Heart left ventricle (tissue), 16 donors: Measurements from ENCODE around the gene SESN1. TPM values are rescaled to one million over a fixed set of nuclear protein-coding genes. Genes with fewer than 3 reads are reported as not detected.

Source experiments
- ATAC-seq, 4 donors: fragments of 200-7000 bp; cut with Tn5 transposase; one replicate each; pipeline ENCODE4 v1.9.1; 2020 to 2022; ENCODE audit warnings: moderate library complexity in 4 of 4, mild to moderate bottlenecking in 3 of 4, moderate number of reproducible peaks in 1 of 4
- DNase-seq, 5 donors: peaks; one replicate each; pipeline ENCODE4 v3.0.0-alpha.2; 2020
- H3K27ac ChIP-seq, 12 donors: fragments of 200-600 bp; sonication (generic) in 4 of 12; one replicate each; pipeline versions ENCODE4 v1.5.0 to v1.8.0; 2016 to 2022; ENCODE audit warnings: mild to moderate bottlenecking in 2 of 12
- H3K27me3 ChIP-seq, 9 donors: fragments of 200-600 bp; sonication (generic) in 2 of 9; one replicate each; pipeline versions ENCODE4 v1.5.1 to v1.8.0; 2016 to 2022; ENCODE audit warnings: mild to moderate bottlenecking in 3 of 9
- H3K36me3 ChIP-seq, 9 donors: fragments of 200-600 bp; sonication (generic) in 2 of 9; one replicate each; pipeline versions ENCODE4 v1.5.0 to v1.8.0; 2018 to 2022; ENCODE audit warnings: mild to moderate bottlenecking in 2 of 9
- H3K4me1 ChIP-seq, 12 donors: fragments of 200-600 bp; sonication (generic) in 4 of 12; one replicate each; pipeline versions ENCODE4 v1.5.0 to v1.8.0; 2016 to 2022; ENCODE audit warnings: mild to moderate bottlenecking in 3 of 12
- H3K4me3 ChIP-seq, 12 donors: fragments of 200-600 bp; sonication (generic) in 4 of 12; one replicate each; pipeline versions ENCODE4 v1.5.0 to v1.8.0; 2017 to 2022; ENCODE audit warnings: mild to moderate bottlenecking in 9 of 12, moderate library complexity in 4 of 12
- H3K9me3 ChIP-seq, 12 donors: fragments of 200-600 bp; sonication (generic) in 4 of 12; one replicate each; pipeline versions ENCODE4 v1.5.0 to v1.8.0; 2016 to 2022; ENCODE audit warnings: mild to moderate bottlenecking in 1 of 12
- POLR2A ChIP-seq, 2 donors: fragments of 450-650 bp; IDR thresholded peaks; one replicate each; pipeline ENCODE4 v1.6.1; 2017; ENCODE audit warnings: antibody characterized with exemption in 2 of 2, mild to moderate bottlenecking in 2 of 2, moderate library complexity in 2 of 2
- WGBS, 4 donors: extraction: QIAGEN DNeasy Blood & Tissue Kit in 2 of 4; methylation state at CpG; one replicate each; pipeline versions ENCODE4 v1.1.5 to v1.1.7; 2013 to 2018; 5-methylcytosine and 5-hydroxymethylcytosine counted together
- intact Hi-C, 10 donors: fragments of 100-400 bp; cut with DNase I; formaldehyde crosslinking; loops; one replicate each; pipeline versions ENCODE4 v1.11.1 to v1.14.2; 2022
- polyA plus RNA-seq, 2 donors: library from polyadenylated mRNA; stranded (reverse); fragments of 200-250 nt; gene quantifications; one replicate each; pipeline ENCODE4 v1.2.3, GENCODE V29; 2013
- total RNA-seq, 9 donors: library from RNA; depleted of rRNA in 2 of 9; stranded (reverse); fragments of >200 nt in 2 of 9; fragmentation: NEBNext Ultra II Directional in 3 of 9; extraction: Animal tissue kit (Norgen Biotek cat#: 25700) in 3 of 9; gene quantifications; one replicate each; pipeline versions ENCODE4 v1.1.0 to v1.2.4, GENCODE V29; 2016 to 2023
- TF ChIP-seq, protein P1 (sequence below), 12 donors: fragments of 200-600 bp; sonication (generic) in 4 of 12; IDR thresholded peaks; one replicate each; pipeline versions ENCODE4 v1.5.0 to v1.8.0; 2018 to 2022; ENCODE audit warnings: antibody characterized with exemption in 12 of 12, mild to moderate bottlenecking in 5 of 12
- donor health status: ischemic (EF 13 %, LVEDD 7.1; RV severe dilation, severe dysfunction).
- donor health status: healthy with polysubstance abuse.
- donor health status: DM: no; HTN: yes; CAD: no.
- donor health status: DM: no; HTN: no; CAD: no.
- donor health status: ischemic (EF 25% LVEDD 6.9; RV normal size, moderate dysfunction).
- donor health status: ischemic (EF 25% LVEDD 5.7; RV mildly dilated, moderate dysfunction).
- donor health status: healthy.
- donor health status: DM: yes; HTN: yes; CAD: no.
- donor health status: ischemic (EF 35%, LVEDD 5.7; RV mildly dilated, moderate dysfunction).
- donor health status: nonischemic (EF 11% LVEDD 7.7; RV severe dilation, severe dysfunction).
- donor health status: DM: yes; HTN: yes; CAD: no.
- donor health status: PGD.
- donor health status: ischemic (EF 29% LVEDD 5.4; RV normal size, mild dysfunction).
- donor health status: nonischemic (EF 23%, LVEDD 6.1; RV moderate dilation, normal function).

The SESN1 gene
- total and polyA plus RNA-seq, 11 donors, result 22.5 to 63.2 (median 34.6) TPM

DNA sequence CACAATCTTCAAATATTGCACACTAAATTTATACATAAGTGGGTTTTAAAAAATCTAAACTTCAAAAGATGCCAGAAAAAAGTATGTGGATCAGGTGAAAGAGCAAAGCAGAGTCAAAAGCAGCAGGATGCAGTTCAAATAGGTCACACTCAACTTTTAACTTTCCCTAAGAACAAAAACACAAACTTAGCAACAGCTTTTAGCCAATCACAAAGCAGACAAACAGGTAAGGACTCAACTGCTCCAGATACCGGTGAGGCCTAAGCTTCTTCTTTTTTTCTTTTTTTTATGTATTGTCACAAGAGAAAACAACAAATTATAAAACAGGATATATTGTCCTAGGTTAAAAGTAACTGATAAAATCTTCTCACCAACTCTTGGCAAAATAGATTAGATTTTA, 74.7 kb downstream of the SESN1 start:
- ATAC-seq (no peak), DNase-seq (no peak)
- WGBS, 4 donors, result 26 to 44% (median 34%) methylated on average over 1 of the region's 1 CpG
- Histone ChIP-seq H3K36me3 (no peaks in the 10 kb centered on the region), H3K27me3 (no peaks in the 10 kb centered on the region), H3K27ac (no peak overlapping the region), H3K4me3 (no peak overlapping the region), H3K4me1 (peaks cover 0 to 64% (median 20%) of the 10 kb centered on the region in 12 donors), H3K9me3 (no peaks in the 10 kb centered on the region)
- intact Hi-C loops, result loop anchor here in 1 of 10 donors (5.0 kb wide), 1 partner anchor 37 kb away; no protein-coding TSS in a partner anchor
- TF ChIP-seq POLR2A (IDR thresholded peaks at IDR 0.05), result no peak
- TF ChIP-seq, protein P1, sequence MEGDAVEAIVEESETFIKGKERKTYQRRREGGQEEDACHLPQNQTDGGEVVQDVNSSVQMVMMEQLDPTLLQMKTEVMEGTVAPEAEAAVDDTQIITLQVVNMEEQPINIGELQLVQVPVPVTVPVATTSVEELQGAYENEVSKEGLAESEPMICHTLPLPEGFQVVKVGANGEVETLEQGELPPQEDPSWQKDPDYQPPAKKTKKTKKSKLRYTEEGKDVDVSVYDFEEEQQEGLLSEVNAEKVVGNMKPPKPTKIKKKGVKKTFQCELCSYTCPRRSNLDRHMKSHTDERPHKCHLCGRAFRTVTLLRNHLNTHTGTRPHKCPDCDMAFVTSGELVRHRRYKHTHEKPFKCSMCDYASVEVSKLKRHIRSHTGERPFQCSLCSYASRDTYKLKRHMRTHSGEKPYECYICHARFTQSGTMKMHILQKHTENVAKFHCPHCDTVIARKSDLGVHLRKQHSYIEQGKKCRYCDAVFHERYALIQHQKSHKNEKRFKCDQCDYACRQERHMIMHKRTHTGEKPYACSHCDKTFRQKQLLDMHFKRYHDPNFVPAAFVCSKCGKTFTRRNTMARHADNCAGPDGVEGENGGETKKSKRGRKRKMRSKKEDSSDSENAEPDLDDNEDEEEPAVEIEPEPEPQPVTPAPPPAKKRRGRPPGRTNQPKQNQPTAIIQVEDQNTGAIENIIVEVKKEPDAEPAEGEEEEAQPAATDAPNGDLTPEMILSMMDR (IDR thresholded peaks at IDR 0.05), result no peak

DNA sequence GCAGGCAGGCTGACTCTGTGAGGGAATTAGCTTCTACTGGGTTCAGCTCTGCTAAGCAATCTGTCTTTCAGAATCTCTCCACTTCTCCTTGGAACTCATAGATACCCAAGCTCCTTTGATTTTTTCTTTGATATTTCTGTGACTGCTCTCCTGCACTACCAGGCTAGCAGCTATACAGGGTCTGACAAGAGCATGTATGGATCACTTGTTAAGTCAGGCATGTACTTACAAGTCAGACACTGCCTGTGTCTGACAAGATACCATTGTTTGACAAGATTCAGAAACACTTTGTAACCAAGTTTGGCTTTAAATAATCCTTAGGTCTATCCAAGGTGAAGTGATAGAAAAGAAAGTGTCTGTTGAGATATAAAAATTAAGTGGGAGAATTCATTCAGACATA, 79.5 kb downstream of the SESN1 start:
- H3K4me3 ChIP-seq, result no peak overlapping the region
- H3K27me3 ChIP-seq, result no peaks in the 10 kb centered on the region
- TF ChIP-seq POLR2A (IDR thresholded peaks at IDR 0.05), result no peak
- TF ChIP-seq, protein P1 (IDR thresholded peaks at IDR 0.05), result no peak
- peak overlapping the region in 6 of 12 donors; percentile 13 to 82 (median 26) for H3K27ac ChIP-seq
- DNase-seq (no peak), ATAC-seq (no peak)
- intact Hi-C loops, result loop anchor here in 1 of 10 donors (5.0 kb wide), 1 partner anchor 42 kb away; no protein-coding TSS in a partner anchor
- no peaks in the 10 kb centered on the region for H3K36me3 ChIP-seq
- H3K4me1 ChIP-seq, result peaks cover 0 to 68% (median 32%) of the 10 kb centered on the region in 12 donors
- H3K9me3 ChIP-seq, result no peaks in the 10 kb centered on the region

DNA sequence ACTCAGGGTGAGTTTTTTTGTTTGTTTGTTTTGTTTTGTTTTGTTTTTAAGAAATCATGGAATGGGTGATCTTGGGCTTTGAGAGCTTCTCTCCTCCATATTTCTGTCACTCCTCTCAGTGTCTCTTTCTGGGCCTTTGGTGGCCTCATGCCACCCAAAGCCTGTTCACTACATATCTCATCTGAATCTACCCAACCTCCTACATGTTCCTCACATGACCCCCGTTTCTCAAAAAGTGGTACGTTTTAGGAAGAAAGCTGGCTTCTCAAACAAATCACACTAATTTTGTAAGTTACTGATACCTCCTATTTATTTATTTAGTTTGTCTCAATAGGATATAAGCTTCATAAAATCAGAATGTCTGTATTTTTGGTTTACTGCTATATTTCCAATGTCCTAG, 80.0 kb downstream of the SESN1 start:
- Histone ChIP-seq H3K4me3 (no peak overlapping the region), H3K4me1 (peaks cover 0 to 65% (median 28%) of the 10 kb centered on the region in 12 donors), H3K27ac (peak overlapping the region in 8 of 12 donors; percentile 2 to 82 (median 20)), H3K27me3 (no peaks in the 10 kb centered on the region), H3K9me3 (no peaks in the 10 kb centered on the region), H3K36me3 (no peaks in the 10 kb centered on the region)
- WGBS, 4 donors, result 75 to 84% (median 81%) methylated on average over 2 of the region's 2 CpGs
- ATAC-seq (no peak), DNase-seq (no peak)
- no peak for TF ChIP-seq POLR2A (IDR thresholded peaks at IDR 0.05)
- TF ChIP-seq, protein P1 (IDR thresholded peaks at IDR 0.05), result no peak
- intact Hi-C loops, result loop anchor here in 1 of 10 donors (5.0 kb wide), 1 partner anchor 43 kb away; no protein-coding TSS in a partner anchor

DNA sequence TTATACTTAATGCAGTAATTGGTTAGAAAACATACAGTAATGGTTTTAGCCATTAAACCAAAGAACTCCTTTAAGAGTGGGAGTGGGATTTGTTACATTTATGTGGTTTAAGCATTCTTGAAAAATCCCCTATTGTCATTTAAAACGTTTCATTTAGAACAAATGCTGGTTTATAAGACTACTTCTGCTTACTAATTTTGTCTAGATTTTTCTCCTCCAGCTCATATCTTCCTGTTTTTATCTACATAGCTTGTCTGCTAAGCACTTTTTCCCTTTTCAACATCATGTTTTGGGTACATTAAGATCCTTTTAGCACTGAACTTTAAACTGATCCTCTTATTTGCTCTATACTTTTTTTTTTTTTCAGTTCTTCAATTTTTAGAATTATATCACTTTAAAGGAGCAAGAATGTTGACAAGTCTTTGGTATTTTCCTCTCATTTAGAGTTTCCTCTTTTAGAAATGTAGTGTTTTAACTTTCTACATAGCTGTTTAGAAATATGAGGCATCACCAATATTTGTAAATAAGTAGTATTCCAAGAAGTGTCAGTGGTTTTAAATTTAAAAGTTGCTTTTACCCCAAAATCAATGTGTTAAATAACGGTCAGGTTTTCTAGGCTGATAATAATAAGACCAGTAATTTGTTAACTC, 80.9 kb downstream of the SESN1 start:
- no peak for TF ChIP-seq POLR2A (IDR thresholded peaks at IDR 0.05)
- TF ChIP-seq, protein P1 (IDR thresholded peaks at IDR 0.05), result no peak
- no peaks in the 10 kb centered on the region for H3K27me3 ChIP-seq
- H3K4me3 ChIP-seq, result no peak overlapping the region
- DNase-seq (no peak), ATAC-seq (no peak)
- H3K4me1 ChIP-seq, result peaks cover 0 to 57% (median 28%) of the 10 kb centered on the region in 12 donors
- H3K36me3 ChIP-seq, result no peaks in the 10 kb centered on the region
- H3K9me3 ChIP-seq, result no peaks in the 10 kb centered on the region
- intact Hi-C loops, result no loop called here
- peak overlapping the region in 11 of 12 donors; percentile 2 to 82 (median 15) for H3K27ac ChIP-seq
- WGBS, 4 donors, result 40 to 50% (median 45%) methylated on average over 2 of the region's 2 CpGs
